Tibial nerve (tissue), 4 donors: ENCODE measurements around the gene PLCB1.

Experiments
- EP300 ChIP-seq, 2 donors: sonication (generic); formaldehyde crosslinking; IDR thresholded peaks; one replicate each; pipeline ENCODE4 v1.6.1; 2017; ENCODE audit warnings: antibody characterized with exemption in 2 of 2, mild to moderate bottlenecking in 1 of 2
- POLR2A ChIP-seq, 2 donors: fragments of 450-650 bp; IDR thresholded peaks; one replicate each; pipeline ENCODE4 v1.6.1; 2017; ENCODE audit warnings: antibody characterized with exemption in 2 of 2, mild to moderate bottlenecking in 2 of 2, moderate library complexity in 2 of 2
- TF ChIP-seq, protein P1 (sequence below), 5 experiments: fragments of 200-600 bp in 3 of 5; fragments of 450-650 bp in 2 of 5; sonication (generic) in 3 of 5; IDR thresholded peaks; one replicate each; pipeline ENCODE4 v1.5.1; 2016 to 2019; ENCODE audit warnings: antibody characterized with exemption in 5 of 5, mild to moderate bottlenecking in 3 of 5, moderate library complexity in 2 of 5

DNA sequence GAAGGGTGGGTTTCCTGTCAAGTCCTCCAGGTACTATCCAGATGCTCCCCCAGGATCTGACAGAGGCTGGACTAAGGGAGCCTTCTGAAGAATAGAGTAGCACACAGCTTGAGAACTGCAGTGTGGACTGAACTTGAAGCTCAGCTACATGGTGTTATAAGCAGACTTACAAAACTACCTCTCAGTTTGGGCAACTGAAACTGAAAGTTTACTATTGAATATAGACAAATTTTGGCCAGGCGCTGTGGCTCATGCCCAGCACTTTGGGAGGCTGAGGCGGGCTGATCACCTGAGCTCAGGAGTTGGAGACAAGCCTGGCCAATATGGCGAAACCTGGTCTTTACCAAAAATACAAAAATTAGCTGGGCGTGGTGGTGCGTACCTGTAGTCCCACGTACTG, 348.5 kb downstream of the PLCB1 start:
- TF ChIP-seq POLR2A (IDR thresholded peaks at IDR 0.05): no peak
- no peak for TF ChIP-seq EP300 (IDR thresholded peaks at IDR 0.05)
- TF ChIP-seq, protein P1, sequence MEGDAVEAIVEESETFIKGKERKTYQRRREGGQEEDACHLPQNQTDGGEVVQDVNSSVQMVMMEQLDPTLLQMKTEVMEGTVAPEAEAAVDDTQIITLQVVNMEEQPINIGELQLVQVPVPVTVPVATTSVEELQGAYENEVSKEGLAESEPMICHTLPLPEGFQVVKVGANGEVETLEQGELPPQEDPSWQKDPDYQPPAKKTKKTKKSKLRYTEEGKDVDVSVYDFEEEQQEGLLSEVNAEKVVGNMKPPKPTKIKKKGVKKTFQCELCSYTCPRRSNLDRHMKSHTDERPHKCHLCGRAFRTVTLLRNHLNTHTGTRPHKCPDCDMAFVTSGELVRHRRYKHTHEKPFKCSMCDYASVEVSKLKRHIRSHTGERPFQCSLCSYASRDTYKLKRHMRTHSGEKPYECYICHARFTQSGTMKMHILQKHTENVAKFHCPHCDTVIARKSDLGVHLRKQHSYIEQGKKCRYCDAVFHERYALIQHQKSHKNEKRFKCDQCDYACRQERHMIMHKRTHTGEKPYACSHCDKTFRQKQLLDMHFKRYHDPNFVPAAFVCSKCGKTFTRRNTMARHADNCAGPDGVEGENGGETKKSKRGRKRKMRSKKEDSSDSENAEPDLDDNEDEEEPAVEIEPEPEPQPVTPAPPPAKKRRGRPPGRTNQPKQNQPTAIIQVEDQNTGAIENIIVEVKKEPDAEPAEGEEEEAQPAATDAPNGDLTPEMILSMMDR (IDR thresholded peaks at IDR 0.05): no peak
